ENCODE measurements around the gene C17orf100.

DNA sequence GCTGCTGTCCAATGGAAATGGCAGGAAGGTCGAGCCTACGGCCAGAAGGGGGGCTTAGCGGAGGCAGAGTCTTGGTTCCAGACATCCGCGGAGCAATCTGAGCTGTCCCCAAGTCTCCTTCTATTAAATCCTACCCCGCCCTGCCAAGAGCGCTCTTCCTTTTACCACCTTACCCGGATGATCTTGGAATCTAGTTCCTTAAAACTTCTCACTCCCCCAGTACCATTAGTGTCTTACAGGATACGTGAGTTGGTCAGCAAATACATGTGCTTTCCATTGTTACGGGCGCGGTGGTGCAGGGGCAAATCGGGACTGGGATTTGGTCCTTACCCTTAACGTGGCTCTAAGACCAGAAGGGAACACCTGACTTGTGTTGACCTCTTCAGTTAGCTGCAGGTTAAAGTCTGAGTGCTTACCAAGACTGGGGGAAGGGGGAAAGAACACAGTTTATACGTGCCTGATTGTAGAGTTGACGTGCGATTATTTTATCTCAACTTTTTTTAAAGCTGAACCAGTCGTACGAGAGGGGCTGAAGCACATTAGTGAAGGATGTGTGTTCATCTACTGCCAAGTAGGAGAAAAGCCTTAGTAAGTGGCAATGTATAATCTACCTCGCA lies 10.2 kb upstream of the C17orf100 start:
- TF ChIP-seq ZNF316 (IDR thresholded peaks at IDR 0.05) (no peak), NBN (IDR thresholded peaks at IDR 0.05; ENCODE audit: low read depth) (no peak), ZNF140 (CRISPR knock-in tag; IDR thresholded peaks at IDR 0.05) (no peak), ETV6 (IDR thresholded peaks at IDR 0.05; ENCODE audit: borderline replicate concordance in 1 of 2, low read depth in 2 of 2, low read length in 1 of 2) (no peak), ETV6 (CRISPR knock-in tag; IDR thresholded peaks at IDR 0.05; ENCODE audit: borderline replicate concordance) (no peak)
- TF ChIP-seq, protein P1, sequence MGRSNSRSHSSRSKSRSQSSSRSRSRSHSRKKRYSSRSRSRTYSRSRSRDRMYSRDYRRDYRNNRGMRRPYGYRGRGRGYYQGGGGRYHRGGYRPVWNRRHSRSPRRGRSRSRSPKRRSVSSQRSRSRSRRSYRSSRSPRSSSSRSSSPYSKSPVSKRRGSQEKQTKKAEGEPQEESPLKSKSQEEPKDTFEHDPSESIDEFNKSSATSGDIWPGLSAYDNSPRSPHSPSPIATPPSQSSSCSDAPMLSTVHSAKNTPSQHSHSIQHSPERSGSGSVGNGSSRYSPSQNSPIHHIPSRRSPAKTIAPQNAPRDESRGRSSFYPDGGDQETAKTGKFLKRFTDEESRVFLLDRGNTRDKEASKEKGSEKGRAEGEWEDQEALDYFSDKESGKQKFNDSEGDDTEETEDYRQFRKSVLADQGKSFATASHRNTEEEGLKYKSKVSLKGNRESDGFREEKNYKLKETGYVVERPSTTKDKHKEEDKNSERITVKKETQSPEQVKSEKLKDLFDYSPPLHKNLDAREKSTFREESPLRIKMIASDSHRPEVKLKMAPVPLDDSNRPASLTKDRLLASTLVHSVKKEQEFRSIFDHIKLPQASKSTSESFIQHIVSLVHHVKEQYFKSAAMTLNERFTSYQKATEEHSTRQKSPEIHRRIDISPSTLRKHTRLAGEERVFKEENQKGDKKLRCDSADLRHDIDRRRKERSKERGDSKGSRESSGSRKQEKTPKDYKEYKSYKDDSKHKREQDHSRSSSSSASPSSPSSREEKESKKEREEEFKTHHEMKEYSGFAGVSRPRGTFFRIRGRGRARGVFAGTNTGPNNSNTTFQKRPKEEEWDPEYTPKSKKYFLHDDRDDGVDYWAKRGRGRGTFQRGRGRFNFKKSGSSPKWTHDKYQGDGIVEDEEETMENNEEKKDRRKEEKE (IDR thresholded peaks at IDR 0.05; ENCODE audit: borderline replicate concordance in 1 of 2, control insufficient read depth in 1 of 2, low read depth in 2 of 2, low read length in 1 of 2): no peak

All from K562 (cell line).